GM21360 (cell line): ENCODE results near the gene CRYGC.
"Not testable (repeated sequence)": the region's sequence is repeated elsewhere in the genome, so short reads cannot be mapped to it uniquely, and the experiment has no call there.

Source experiments
- ATAC-seq: cut with Tn5 transposase; IDR thresholded peaks from one replicate; pipeline ENCODE4 v1.9.1; 2021; ENCODE audit warnings: mild to moderate bottlenecking, moderate library complexity; ENCODE audit not compliant: unreplicated experiment

Gene CRYGC

DNA sequence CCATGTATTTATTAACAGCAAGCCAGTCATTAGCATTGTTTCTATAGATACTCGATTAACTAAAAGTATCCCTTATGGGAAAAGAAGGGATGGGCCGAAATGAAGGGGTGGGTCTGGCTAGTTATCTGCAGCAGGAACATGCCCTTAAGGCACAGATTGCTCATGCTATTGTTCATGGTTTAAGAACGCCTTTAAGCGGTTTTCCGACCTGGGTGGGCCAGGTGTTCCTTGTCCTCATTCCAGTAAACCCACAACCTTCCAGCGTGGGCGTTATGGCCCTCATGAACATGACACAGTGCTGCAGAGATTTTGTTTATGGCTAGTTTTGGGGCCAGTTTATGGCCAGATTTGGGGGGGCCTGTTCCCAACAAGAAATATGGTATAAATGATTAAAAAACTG is 8.7 kb upstream of the CRYGC start:
- ATAC-seq = not testable (repeated sequence)

DNA sequence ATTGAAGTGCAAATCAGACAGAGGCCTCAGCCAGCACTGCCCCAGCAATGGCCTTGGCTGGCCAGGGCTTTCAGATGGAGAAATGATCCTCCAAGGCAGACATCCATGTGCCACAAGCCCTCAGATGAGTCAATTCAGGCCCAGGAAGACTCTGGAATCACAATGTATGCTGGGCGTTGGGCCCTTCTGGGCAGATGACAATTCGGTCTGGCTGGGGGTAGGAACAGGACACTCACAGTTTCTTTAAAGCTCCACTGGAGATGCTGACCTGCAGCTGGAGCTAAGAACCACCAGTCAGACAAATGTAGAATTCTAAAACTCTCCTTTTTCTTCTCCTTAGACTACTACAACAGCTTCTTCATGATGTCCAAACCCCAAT is 7.1 kb upstream of the CRYGC start:
- no peak for ATAC-seq

DNA sequence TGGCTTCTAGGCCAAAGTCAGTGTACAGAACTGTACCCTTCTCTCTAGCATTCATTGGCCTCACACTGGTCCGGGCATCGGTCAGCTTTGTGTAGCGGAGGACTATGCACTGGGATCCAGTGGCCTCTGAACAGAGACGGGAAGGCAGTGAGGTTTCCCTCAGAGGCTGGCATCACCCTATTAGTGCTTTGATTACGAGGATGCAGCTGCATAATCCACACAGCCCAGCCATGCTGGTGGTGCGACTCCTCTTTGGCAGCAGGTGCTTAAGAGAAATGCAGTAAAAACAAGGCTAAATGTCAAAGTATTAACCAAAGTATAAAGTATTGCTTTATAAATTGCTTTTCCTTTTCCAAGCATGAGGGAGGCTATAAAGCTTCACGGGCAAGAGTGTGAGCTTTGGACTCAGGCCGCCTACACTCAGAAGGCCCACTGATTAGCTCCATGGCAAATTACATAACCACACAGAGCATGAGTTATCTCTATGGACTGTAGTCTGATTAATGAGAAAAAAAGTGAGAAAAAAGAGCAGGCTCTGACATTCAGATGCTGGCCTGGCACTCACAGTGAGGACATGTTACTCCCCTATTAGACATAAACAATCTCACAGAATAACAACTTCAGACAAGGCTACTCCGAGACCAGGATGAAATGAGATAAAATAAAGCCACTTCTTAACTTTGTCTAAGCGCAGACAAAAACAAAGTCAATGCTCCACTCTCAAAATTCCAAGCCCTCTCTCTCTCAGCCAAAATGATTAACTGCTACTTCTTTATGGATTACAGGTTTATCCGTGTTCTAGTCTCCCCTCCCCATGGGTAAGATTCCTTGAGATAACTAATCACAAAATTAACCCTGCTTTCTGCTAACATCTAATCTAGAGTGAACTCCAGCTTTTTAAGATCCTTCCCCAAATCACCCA is 6.4 kb upstream of the CRYGC start:
- no peak for ATAC-seq

DNA sequence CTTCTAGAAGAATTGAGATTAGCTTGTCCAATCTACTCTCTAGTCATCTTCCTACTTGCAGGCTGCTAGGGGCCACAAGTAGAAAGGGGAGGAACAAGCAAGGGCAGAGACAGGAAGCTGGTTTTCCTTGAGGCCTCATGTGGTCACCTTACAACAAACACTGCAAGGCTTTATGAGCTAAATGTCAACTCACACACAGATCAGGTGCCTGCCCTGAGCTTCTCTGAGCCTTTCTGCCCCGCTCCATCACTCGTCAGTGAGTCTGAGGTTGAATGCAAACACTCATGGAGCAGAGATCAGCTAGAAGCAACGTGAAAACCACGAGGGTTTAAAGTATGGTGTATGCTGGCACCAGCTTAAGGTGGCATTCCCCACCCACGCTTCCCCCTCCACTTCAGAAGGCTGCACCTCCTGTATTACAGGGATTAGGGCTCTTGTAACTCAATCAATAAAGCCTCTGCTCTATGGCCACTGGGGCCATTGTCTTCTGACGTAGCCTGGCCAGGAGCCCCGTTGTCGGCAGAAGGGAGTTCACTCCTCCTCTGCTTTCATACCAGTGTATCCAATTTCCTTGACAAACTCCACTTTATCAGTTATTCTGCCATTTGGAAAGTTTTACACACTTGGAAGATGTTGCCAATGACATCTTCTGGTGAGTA is 5.4 kb upstream of the CRYGC start:
- ATAC-seq = no peak

DNA sequence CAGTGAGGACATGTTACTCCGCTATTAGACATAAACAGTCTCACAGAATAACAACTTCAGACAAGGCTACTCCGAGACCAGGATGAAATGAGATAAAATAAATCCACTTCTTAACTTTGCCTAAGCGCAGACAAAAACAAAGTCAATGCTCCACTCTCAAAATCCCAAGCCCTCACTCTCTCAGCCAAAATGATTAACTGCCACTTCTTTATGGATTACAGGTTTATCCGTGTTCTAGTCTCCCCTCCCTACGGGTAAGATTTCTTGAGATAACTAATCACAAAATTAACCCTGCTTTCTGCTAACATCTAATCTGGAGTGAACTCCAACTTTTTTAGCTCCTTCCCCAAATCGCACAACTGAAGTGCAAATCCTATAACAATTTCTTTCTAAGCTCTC is 1.1 kb upstream of the CRYGC start:
- no peak for ATAC-seq

DNA sequence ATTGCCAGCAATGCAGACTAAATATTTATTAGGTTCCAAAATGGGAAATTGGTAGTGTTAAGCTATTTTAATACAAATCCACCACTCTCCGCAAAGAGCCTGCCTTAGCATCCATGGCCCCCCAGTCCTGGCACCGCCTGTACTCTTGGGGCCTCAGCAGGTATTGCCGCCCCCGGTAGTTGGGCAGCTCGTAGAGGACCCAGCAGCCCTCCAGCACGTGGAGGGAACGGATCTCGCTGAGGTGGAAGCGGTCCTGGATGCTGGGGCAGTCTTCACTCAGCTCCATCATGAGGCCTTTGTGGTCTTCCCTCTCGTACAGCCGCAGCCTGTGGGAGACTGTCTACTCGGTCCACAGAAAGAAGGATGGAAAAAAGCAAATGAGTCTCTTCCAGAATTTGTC is 1.5 kb downstream of the CRYGC start:
- ATAC-seq = no peak

DNA sequence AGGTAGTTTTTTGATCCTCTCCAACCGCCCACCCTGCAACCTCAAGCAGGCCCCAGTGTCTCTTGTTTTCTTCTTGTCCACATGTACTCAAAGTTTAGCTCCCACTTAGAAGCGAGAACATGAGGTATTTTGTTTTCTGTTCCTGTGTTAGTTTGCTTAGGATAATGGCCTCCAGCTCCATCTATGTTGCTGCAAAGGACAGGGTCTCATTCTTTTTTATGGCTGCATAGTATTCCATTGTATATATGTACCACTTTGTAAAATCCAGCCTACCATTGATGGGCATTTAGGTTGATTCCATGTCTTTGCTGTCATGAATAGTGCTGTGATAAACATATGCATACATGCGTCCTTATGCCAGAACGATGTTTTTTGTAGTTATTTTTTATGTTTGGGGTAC is 2.5 kb downstream of the CRYGC start:
- no peak for ATAC-seq

DNA sequence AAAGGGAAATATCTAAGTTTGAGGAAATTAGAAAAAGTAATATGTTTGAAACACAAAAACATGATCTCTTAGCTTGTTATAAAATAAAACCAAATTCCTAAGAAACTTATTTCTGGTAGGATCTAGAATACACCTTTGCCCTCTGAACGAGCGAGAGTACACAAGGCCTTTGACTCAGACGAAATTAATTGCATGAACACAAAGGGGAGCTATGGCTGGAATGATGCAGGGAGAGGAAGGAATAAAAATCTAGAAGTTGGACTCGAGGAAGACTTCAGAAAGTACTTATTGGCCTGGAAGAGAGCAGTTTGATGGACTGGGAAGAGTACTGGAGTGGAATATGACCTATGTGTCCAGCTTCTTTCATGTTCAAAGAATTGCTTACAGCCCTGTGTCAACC is 4.4 kb downstream of the CRYGC start:
- no peak for ATAC-seq

DNA sequence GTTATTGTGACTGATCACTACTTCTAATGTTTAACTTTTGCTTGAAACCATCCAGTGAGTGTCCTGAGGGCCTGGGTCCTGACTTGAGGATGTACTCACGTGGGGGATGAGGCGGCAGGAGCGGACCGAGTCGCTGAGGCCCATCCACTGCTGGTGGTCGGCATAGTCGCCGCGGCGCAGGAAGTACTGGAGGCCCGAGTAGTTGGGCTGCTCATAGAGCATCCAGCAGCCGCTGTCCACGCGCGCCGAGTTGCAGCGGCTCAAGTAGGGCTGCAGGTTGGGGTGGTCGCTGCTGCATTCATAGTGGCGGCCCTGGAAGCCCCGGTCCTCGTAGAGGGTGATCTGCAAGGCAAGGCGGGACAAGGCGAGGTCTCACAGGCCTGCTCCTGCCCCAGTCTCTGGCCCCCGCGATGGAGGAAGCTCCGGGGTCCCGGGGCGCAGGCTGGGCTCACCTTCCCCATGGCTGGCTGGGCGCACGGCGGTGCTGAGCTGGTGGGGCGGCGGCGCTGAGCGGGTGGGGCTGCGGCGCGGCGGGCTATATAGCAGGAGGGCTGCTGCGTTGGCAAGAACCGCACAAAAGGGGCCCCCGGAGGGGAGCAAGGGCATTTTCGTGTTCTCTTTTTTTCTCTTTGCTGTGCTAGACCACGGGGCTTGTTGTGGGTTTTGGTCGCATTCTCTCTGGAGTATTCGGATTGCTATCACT is 5.5 kb downstream of the CRYGC start, which contains the start of gene CRYGD:
TSS of gene CRYGD (minus strand) at position 512 of the 703 bp plus-strand sequence. CDS start at position 461, 51 bp downstream.
- ATAC-seq = not testable (repeated sequence)

DNA sequence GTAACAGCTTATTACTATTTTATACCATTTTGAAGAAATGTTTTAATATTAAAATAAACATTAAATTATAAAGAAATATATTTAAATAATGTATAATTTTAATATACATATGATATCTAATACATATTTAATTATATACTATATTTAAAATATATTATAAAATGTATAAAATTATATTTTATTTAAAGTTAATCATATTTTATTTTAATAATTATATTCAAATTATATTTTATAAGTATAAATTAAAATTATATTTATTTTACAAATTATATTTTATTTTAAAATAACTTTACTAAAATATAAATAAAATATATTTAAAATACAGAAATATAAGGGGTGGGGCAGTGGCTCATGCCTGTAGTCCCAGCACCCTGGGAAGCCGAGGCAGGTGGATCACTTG is 7.4 kb downstream of the CRYGC start:
- ATAC-seq = no peak

DNA sequence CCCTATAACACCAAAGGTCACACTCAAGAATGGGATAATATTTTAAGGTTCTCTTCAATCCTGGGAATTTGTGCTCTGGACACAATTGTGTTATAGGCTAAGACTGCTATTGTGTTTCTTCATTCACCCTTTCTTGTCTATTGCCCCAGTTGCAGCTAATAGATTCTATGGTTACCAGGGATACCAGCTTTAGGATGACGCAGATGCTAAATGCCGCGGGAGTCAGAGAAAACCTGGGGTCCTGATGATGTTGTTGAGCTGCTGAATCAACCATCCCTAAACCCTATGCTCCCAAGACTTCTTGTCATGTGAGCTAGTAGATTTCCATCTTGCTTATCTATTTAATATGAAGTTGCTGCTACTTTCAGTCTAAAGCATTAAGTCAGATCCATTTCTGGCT is 10.7 kb downstream of the CRYGC start:
- ATAC-seq = no peak

DNA sequence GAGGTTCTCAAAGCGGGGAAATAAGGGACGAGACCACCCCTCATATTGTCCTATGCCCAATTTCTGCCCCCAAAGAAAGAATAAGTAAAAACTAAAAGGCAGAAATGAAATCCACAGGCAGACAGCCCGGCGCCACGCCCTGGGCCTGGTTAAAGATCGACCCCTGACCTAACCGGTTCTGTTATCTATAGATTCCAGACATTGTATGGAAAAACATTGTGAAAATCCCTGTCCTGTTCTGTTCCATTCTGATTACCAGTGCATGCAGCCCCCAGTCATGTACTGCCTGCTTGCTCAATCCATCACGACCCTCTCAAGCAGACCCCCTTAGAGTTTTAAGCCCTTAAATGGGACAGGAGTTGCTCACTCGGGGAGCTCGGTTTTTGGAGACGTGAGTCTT is 12.2 kb downstream of the CRYGC start:
- ATAC-seq = not testable (repeated sequence)

DNA sequence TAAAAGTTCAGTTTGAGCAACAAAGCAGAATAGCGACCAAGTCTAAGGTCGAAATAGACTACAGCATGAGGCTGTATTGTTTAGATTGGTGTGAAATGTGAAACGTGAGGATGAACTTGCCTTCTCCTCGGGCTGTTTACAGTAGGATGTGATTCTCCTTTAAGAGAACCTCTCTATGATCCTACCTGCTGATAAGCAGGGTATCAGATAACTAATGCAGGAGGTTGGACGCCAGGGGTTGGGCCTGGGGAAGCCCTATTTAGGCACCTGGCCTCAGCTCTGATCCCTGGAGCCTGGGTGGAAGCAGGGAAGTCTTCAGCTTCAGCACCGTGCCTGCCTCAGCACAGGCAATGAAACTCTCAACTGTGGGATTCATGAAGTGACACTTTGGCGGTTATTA is 16.7 kb downstream of the CRYGC start:
- ATAC-seq = no peak

DNA sequence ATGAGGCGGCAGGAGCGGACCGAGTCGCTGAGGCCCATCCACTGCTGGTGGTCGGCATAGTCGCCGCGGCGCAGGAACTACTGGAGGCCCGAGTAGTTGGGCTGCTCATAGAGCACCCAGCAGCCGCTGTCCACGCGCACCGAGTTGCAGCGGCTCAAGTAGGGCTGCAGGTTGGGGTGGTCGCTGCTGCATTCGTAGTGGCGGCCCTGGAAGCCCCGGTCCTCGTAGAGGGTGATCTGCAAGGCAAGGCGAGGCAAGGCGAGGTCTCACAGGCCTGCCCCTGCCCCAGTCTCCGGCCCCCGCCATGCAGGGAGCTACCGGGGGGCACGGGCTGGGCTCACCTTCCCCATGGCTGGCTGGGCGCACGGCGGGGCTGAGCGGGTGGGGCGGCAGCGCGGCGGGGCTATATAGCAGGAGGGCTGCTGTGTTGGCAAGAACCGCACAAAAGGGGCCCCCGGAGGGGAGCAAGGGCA is 17.3 kb downstream of the CRYGC start:
- not testable (repeated sequence) for ATAC-seq

DNA sequence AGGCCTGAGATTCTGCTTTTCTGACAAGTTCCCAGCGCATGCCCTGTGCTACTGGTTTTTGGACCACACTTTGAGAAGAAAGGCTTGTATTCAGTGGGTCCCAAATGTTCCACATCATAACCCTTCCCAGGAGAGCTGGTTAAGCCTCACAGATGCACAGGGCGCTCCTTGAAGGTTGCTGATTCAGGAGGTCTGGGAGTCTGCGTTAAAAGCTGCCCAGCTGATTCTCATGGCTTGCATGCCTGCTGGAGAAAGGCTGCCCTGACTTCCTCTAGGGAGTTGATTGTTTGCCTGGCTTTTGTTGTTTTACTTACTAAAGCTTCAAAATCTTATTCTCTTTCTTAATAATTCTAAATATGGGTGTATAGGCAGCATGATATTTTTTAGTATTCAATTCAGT is 26.0 kb downstream of the CRYGC start:
- ATAC-seq = no peak

DNA sequence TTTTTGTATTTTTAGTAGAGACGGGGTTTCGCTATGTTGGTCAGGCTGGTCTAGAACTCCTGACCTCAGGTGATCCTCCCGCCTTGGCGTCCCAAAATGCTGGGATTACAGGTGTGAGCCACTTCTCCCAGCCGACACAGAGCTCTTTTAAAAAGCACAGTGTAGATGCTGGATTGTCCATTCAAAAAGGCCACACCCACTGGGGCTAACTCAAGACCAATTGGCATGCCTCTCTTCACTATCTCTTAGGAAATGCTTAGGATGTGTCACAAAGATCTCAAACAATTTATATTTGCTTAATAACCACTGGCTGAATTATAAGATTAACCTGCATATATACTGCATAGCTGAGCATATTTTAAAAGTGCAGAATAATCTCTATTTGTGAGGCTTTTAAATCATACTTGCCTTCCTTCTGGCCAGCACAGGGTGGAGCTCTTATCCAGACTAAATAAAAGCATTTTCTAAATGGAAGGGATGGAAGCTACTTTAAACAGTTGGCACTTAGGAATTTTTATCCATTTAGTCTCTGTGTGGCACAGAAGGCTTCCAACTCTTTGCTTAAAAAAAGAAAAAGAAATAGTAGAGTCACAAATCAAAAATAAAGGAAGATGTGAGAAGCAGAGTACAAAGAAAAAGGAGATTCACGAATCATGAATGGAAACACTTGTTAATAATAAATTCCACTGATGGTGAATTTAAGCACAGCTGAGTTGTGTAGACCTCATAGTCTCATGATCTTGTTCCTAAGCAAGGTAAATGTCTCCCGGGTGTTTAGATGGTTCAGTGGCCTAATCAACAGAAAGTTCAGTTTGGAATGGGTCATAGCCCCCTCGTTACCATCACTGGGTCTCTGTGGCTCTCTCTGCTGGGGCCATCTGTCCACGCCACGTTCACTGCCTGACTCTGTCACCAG is 27.7 kb downstream of the CRYGC start:
- no peak for ATAC-seq

DNA sequence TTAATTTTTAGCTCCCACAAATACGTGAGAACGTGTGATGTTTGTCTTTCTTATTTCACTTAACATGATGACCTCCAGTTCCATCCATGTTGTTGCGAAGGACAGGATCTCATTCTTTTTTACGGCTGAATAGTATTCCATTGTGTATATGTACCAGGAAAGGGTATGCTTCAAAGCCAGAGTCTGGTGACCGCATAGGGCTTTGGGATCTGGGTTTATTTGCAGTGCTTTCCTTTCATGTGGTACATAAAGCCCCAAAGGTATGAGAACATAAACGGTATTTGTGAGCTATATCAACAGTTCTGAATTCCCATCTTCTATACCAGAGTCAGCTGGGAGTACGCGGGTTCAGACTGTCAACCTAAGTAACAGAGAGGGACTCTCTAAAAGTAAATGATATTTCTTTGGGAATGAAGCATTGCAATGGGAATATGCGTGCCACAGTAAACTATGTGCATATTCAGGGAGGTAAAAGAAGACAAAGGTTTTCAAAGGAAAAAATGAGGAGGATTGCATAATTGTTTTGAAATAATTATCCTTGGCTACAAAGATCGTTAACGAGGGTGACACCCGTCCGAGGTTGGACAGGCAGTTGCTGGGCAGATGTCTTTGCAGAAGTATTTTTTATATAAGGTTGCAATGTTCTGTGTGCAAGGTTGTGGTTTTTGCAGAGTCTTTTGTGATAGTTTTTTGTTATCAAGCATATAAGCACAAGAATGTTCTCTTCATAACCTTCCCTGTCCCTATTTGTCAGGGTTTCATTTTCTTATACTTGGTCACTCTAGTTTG is 29.8 kb downstream of the CRYGC start:
- no peak for ATAC-seq

DNA sequence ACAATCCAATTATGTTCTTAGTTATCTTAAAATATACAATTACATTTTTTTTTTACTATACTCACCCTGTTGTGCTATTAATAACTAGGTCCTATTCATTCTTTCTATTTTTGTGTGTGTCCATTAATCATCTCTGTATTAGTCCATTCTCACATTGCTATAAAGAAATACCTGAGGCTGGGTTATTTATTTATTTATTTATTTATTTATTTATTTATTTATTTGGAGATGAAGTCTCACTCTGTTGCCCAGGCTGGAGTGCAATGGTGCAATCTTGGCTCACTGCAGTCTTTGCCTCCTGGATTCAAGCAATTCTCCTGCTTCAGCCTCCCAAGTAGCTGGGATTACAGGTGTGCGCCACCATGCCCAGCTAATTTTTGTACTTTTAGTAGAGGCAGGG is 30.9 kb downstream of the CRYGC start:
- not testable (repeated sequence) for ATAC-seq

DNA sequence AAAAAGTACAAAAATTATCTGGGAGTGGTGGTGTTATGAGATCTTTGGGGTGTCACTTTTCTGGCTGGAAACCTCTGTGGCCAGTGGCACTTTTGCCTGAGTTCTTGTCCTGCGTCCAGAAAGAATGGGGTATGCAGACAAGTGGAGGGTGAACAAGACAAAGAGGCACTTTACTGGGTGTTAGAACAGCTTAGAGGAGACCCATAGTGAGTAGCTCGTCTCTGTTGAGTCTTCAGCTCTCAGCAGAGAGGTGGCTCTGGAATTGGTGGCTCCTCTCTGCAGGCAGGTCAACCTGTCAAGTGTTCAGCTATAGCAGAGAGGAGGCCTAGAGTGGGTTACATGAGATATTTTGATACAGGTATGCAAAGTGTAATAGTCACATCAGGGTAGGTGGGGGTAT is 31.4 kb downstream of the CRYGC start:
- ATAC-seq = no peak

DNA sequence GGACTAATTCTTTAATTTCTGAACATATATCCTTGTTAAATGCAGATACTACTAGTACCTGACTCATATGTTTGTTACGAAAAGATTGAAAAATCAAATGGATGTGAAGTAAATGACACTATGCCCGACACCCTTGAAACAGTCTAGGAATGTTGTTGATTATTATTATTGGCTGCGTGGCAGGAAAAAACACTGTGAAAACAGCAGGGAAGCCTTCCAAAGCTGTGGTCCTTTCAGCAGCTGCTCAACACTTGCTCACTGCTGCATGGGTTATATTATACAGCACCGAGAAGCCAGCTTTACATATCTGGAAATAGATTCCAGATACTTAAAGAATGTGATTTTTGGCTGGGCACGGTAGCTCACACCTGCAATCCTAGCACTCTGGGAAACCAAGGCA is 31.8 kb downstream of the CRYGC start:
- no peak for ATAC-seq
